Panc1 (cell line): ENCODE results near the gene XXYLT1.

Source experiments
- POLR2AphosphoS5 ChIP-seq: IDR thresholded peaks from 2 replicates; pipeline ENCODE4 v1.6.1; 2012; ENCODE audit warnings: mild to moderate bottlenecking, low read depth, low read length, moderate library complexity
- SIN3A ChIP-seq: IDR thresholded peaks from 2 replicates; pipeline ENCODE4 v1.6.1; 2012; ENCODE audit warnings: low read depth, mild to moderate bottlenecking, low read length, moderate library complexity, borderline replicate concordance; ENCODE audit not compliant: insufficient read depth
- TCF7L2 ChIP-seq: IDR thresholded peaks from 2 replicates; pipeline ENCODE4 v1.6.1; 2011; ENCODE audit warnings: mild to moderate bottlenecking, low read depth, low read length, inconsistent platforms
- TF ChIP-seq, protein P1 (sequence below): fragments of 450-650 bp; IDR thresholded peaks from 2 replicates; pipeline ENCODE4 v1.5.1; 2017; ENCODE audit warnings: mild to moderate bottlenecking

DNA sequence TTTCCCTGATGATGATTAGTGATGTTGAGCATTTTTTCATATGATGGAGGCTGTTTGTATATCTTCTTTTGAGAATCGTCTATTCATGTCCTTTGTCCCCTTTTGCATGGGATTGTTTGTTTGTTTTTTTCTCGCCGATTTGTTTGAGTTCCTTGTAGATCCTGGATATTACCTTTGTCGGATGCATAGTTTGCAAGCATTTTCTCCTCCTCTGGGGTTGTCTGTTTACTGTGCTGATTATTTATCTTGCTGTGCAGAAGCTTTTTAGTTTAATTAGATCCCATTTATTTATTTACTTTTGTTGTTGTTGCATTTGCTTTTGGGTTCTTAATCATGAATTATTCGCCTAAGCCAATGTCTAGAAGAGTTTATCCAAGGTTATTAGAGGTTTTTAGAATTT is 232.8 kb downstream of the XXYLT1 start:
- TF ChIP-seq, protein P1, sequence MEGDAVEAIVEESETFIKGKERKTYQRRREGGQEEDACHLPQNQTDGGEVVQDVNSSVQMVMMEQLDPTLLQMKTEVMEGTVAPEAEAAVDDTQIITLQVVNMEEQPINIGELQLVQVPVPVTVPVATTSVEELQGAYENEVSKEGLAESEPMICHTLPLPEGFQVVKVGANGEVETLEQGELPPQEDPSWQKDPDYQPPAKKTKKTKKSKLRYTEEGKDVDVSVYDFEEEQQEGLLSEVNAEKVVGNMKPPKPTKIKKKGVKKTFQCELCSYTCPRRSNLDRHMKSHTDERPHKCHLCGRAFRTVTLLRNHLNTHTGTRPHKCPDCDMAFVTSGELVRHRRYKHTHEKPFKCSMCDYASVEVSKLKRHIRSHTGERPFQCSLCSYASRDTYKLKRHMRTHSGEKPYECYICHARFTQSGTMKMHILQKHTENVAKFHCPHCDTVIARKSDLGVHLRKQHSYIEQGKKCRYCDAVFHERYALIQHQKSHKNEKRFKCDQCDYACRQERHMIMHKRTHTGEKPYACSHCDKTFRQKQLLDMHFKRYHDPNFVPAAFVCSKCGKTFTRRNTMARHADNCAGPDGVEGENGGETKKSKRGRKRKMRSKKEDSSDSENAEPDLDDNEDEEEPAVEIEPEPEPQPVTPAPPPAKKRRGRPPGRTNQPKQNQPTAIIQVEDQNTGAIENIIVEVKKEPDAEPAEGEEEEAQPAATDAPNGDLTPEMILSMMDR, result no peak
- TF ChIP-seq TCF7L2, result peak; percentile 92
- TF ChIP-seq POLR2AphosphoS5, result no peak
- no peak for TF ChIP-seq SIN3A
